K562 (cell line): Measurements from ENCODE around the gene WNT16.

Experiments used
- ARID2 ChIP-seq: fragments of 450-650 bp; IDR thresholded peaks from 2 replicates; pipeline ENCODE4 v1.6.1; 2017; ENCODE audit warnings: antibody characterized with exemption, mild to moderate bottlenecking
- EZH2 ChIP-seq: IDR thresholded peaks from 2 replicates; pipeline ENCODE4 v1.6.1; 2012; ENCODE audit warnings: low read depth, mild to moderate bottlenecking, inconsistent platforms, low read length, borderline replicate concordance
- SPI1 ChIP-seq: IDR thresholded peaks from 2 replicates; pipeline ENCODE4 v1.6.1; 2011; ENCODE audit warnings: low read depth, low read length, control low read depth, borderline replicate concordance
- U2AF2 ChIP-seq: fragments of 200-400 bp; formaldehyde crosslinking; optimal IDR thresholded peaks from 2 replicates; pipeline ENCODE3; 2017; ENCODE audit warnings: low read depth, mild to moderate bottlenecking, low read length
- ZNF766 ChIP-seq: fragments of 200-800 bp; sonication (Bioruptor generic); conservative IDR thresholded peaks from 2 replicates; pipeline ENCODE4 v1.6.1; 2016; ENCODE audit warnings: missing genetic modification characterization, missing compliant biosample characterization
- TF ChIP-seq, protein P1 (sequence below): sonication (generic); formaldehyde crosslinking; IDR thresholded peaks from 2 replicates; pipeline ENCODE4 v1.8.1; 2022; ENCODE audit warnings: missing genetic modification reagents

DNA sequence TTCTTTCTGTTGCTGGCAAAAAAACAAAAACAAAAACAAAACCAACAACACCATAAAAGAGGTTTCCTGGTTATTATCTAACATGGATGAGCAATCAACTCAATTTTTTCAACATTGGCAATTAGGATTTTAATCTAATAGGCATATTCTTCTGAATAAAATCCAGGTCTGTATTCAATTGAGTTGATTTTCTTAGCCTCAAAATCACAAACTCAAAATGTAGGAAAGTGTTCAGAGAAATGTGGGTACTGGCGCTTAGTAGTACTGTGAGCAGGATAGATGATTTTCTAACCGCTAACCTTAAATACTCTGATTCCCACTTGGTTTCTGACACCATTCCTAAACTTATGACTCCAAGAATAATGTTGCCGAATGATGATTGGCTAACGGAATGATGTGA lies 5.6 kb downstream of the WNT16 start:
- no peak for TF ChIP-seq ARID2
- TF ChIP-seq, protein P1, sequence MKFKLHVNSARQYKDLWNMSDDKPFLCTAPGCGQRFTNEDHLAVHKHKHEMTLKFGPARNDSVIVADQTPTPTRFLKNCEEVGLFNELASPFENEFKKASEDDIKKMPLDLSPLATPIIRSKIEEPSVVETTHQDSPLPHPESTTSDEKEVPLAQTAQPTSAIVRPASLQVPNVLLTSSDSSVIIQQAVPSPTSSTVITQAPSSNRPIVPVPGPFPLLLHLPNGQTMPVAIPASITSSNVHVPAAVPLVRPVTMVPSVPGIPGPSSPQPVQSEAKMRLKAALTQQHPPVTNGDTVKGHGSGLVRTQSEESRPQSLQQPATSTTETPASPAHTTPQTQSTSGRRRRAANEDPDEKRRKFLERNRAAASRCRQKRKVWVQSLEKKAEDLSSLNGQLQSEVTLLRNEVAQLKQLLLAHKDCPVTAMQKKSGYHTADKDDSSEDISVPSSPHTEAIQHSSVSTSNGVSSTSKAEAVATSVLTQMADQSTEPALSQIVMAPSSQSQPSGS (CRISPR knock-in tag), result no peak
- TF ChIP-seq EZH2, result no peak
- TF ChIP-seq ZNF766 (CRISPR knock-in tag), result no peak
- TF ChIP-seq U2AF2, result no peak
- no peak for TF ChIP-seq SPI1
